GM12878 (cell line): ENCODE data around the gene SQSTM1. TPM values are rescaled to one million over a fixed set of nuclear protein-coding genes. Genes with fewer than 3 reads are reported as not detected.

ENCODE experiments used
- ATF2 ChIP-seq: IDR thresholded peaks from 2 replicates; pipeline ENCODE4 v1.6.1; 2012; ENCODE audit warnings: low read length, inconsistent platforms
- BACH1 ChIP-seq: fragments of 450-650 bp; IDR thresholded peaks from 2 replicates; pipeline ENCODE4 v1.6.1; 2017; ENCODE audit warnings: mild to moderate bottlenecking, borderline replicate concordance
- CHD1 ChIP-seq: IDR thresholded peaks from 2 replicates; pipeline ENCODE4 v1.6.1; 2012; ENCODE audit warnings: low read depth, low read length, improper control_type of control experiment
- CHD2 ChIP-seq: IDR thresholded peaks from 2 replicates; pipeline ENCODE4 v1.6.1; 2011; ENCODE audit warnings: low read depth, low read length, improper control_type of control experiment, borderline replicate concordance
- EZH2 ChIP-seq: IDR thresholded peaks from 2 replicates; pipeline ENCODE4 v1.6.1; 2012; ENCODE audit warnings: low read depth, mild to moderate bottlenecking, control low read depth, inconsistent platforms, low read length, borderline replicate concordance; ENCODE audit not compliant: control insufficient read depth
- FOS ChIP-seq: IDR thresholded peaks from 3 replicates; pipeline ENCODE4 v1.6.1; 2011; ENCODE audit warnings: borderline replicate concordance; ENCODE audit not compliant: insufficient read length; ENCODE audit errors: extremely low read depth
- GABPA ChIP-seq: IDR thresholded peaks from 2 replicates; pipeline ENCODE4 v1.6.1; 2014; ENCODE audit warnings: antibody characterized with exemption, low read depth, mild to moderate bottlenecking, inconsistent platforms
- MYB ChIP-seq: fragments of 150-350 bp; IDR thresholded peaks from 2 replicates; pipeline ENCODE4 v1.6.1; 2014; ENCODE audit warnings: mild to moderate bottlenecking, low read depth, low read length, borderline replicate concordance
- NBN ChIP-seq: fragments of 450-650 bp; IDR thresholded peaks from 2 replicates; pipeline ENCODE4 v1.6.1; 2016
- RBBP5 ChIP-seq: fragments of 200-600 bp; sonication (generic); conservative IDR thresholded peaks from 2 replicates; pipeline ENCODE4 v1.6.1; 2016
- SMARCA5 ChIP-seq: fragments of 450-650 bp; IDR thresholded peaks from 2 replicates; pipeline ENCODE4 v1.6.1; 2017; ENCODE audit warnings: mild to moderate bottlenecking
- STAT3 ChIP-seq: IDR thresholded peaks from 2 replicates; pipeline ENCODE4 v1.6.1; 2011; ENCODE audit warnings: low read depth, low read length, improper control_type of control experiment
- TBL1XR1 ChIP-seq: IDR thresholded peaks from 2 replicates; pipeline ENCODE4 v1.6.1; 2012; ENCODE audit warnings: low read depth, low read length, improper control_type of control experiment
- TCF3 ChIP-seq: IDR thresholded peaks from 2 replicates; pipeline ENCODE4 v1.6.1; 2012; ENCODE audit warnings: low read depth, mild to moderate bottlenecking, low read length, borderline replicate concordance; ENCODE audit not compliant: insufficient read depth
- WRNIP1 ChIP-seq: IDR thresholded peaks from 2 replicates; pipeline ENCODE4 v1.6.1; 2011; ENCODE audit warnings: low read depth, low read length, improper control_type of control experiment, borderline replicate concordance
- polyA plus RNA-seq, 11 experiments: library from polyadenylated mRNA; depleted of rRNA in 4 of 11; unstranded in 6 of 11; stranded (reverse) in 5 of 11; fragments of >200 nt; fragmentation: Nextera tagmentation in 4 of 11; fragmentation: Illumina TruSeq in 1 of 11; extraction: Ambion mirVana in 4 of 11; extraction: Trizol in 1 of 11; gene quantifications; 1 replicate in 1 of 11; 2 replicates in 10 of 11; pipeline versions ENCODE4 v1.2.1 to v1.2.3, GENCODE V29; 2011 to 2016; ENCODE audit warnings: inconsistent platforms in 2 of 11, missing spikeins in 2 of 11, low read depth in 1 of 11
- total RNA-seq, 4 experiments: library from RNA; depleted of rRNA in 3 of 4; stranded (reverse); fragments of >200 nt in 3 of 4; fragmentation: Illumina TruSeq in 1 of 4; extraction: Trizol in 1 of 4; gene quantifications; 2 replicates each; pipeline versions ENCODE4 v1.2.1 to v1.2.3, GENCODE V29; 2013 to 2021
- TF ChIP-seq, protein P1 (sequence below): fragments of 450-650 bp; formaldehyde crosslinking; IDR thresholded peaks from 2 replicates; pipeline ENCODE4 v1.5.0; 2022; ENCODE audit warnings: mild to moderate bottlenecking, missing genetic modification characterization
- TF ChIP-seq, protein P2 (sequence below): IDR thresholded peaks from 2 replicates; pipeline ENCODE4 v1.6.1; 2011; ENCODE audit warnings: low read depth, mild to moderate bottlenecking, low read length, moderate library complexity, borderline replicate concordance; ENCODE audit errors: extremely low read depth
- TF ChIP-seq, protein P3 (sequence below): IDR thresholded peaks from 2 replicates; pipeline ENCODE4 v1.6.1; 2012; ENCODE audit warnings: low read depth, low read length, improper control_type of control experiment
- TF ChIP-seq, protein P4 (sequence below): fragments of 450-650 bp; IDR thresholded peaks from 2 replicates; pipeline ENCODE4 v1.6.1; 2016; ENCODE audit warnings: mild to moderate bottlenecking, moderate library complexity, borderline replicate concordance

The SQSTM1 gene
- total and polyA plus RNA-seq, 10 of the 15 experiments (the other 5 are each of a cell fraction or from before 2014, with no cell fraction given): 6.3 to 138 (median 62.1) TPM

DNA sequence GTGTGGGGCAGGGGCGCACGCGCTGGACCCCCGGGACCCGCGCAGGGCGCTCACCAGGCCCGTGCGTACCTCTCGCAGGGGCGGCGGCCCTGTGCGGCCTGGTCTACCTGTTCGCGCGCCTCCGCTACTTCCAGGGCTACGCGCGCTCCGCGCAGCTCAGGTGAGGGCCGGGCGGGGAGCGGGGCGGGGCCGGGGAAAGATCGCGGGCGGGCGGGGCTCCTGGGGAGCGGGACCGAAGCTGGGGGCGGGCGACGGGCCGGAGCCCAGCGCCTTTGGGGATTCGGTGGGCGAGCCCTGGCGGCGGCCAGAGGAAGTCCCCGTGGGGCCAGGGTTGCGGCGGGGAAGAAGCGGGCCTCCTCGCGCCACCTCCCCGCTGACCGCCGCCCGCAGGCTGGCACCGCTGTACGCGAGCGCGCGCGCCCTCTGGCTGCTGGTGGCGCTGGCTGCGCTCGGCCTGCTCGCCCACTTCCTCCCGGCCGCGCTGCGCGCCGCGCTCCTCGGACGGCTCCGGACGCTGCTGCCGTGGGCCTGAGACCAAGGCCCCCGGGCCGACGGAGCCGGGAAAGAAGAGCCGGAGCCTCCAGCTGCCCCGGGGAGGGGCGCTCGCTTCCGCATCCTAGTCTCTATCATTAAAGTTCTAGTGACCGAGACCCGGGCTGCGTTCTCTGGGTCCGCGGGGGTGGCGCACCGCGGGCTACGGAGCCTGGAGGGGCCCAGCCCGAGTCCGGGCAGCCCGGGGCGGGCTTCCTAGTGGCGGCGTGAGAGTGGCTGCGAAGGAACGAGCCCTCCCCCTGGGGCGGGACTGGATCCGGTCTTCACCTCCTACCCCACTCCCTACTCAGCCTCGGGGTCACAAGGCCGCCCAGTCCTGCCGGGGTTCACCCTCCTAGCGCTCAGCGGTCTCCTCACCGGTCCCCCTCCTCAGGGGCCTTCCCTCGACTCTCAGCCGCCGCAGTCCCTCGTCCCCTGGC is 24.6 kb upstream of the SQSTM1 start (continued):
- TF ChIP-seq CHD1 (peak; percentile 80; the same call in 1 of the 2 replicates), WRNIP1 (no peak), FOS (no peak), EZH2 (no peak), TBL1XR1 (no peak), MYB (0 out of 2 replicates have a peak, but pooled peaks have one; percentile 18), ATF2 (no peak), SMARCA5 (peak; percentile 93), BACH1 (peak; percentile 90), RBBP5 (no peak), STAT3 (no peak), CHD2 (peak; percentile 39; the same call in 1 of the 2 replicates), TCF3 (no peak), GABPA (no peak), NBN (no peak)
- TF ChIP-seq, protein P1, sequence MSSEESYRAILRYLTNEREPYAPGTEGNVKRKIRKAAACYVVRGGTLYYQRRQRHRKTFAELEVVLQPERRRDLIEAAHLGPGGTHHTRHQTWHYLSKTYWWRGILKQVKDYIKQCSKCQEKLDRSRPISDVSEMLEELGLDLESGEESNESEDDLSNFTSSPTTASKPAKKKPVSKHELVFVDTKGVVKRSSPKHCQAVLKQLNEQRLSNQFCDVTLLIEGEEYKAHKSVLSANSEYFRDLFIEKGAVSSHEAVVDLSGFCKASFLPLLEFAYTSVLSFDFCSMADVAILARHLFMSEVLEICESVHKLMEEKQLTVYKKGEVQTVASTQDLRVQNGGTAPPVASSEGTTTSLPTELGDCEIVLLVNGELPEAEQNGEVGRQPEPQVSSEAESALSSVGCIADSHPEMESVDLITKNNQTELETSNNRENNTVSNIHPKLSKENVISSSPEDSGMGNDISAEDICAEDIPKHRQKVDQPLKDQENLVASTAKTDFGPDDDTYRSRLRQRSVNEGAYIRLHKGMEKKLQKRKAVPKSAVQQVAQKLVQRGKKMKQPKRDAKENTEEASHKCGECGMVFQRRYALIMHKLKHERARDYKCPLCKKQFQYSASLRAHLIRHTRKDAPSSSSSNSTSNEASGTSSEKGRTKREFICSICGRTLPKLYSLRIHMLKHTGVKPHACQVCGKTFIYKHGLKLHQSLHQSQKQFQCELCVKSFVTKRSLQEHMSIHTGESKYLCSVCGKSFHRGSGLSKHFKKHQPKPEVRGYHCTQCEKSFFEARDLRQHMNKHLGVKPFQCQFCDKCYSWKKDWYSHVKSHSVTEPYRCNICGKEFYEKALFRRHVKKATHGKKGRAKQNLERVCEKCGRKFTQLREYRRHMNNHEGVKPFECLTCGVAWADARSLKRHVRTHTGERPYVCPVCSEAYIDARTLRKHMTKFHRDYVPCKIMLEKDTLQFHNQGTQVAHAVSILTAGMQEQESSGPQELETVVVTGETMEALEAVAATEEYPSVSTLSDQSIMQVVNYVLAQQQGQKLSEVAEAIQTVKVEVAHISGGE: no peak
- TF ChIP-seq, protein P2, sequence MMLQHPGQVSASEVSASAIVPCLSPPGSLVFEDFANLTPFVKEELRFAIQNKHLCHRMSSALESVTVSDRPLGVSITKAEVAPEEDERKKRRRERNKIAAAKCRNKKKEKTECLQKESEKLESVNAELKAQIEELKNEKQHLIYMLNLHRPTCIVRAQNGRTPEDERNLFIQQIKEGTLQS: no peak
- TF ChIP-seq, protein P3, sequence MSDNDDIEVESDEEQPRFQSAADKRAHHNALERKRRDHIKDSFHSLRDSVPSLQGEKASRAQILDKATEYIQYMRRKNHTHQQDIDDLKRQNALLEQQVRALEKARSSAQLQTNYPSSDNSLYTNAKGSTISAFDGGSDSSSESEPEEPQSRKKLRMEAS: peak; percentile 58; the same call in 1 of the 2 replicates
- TF ChIP-seq, protein P4, sequence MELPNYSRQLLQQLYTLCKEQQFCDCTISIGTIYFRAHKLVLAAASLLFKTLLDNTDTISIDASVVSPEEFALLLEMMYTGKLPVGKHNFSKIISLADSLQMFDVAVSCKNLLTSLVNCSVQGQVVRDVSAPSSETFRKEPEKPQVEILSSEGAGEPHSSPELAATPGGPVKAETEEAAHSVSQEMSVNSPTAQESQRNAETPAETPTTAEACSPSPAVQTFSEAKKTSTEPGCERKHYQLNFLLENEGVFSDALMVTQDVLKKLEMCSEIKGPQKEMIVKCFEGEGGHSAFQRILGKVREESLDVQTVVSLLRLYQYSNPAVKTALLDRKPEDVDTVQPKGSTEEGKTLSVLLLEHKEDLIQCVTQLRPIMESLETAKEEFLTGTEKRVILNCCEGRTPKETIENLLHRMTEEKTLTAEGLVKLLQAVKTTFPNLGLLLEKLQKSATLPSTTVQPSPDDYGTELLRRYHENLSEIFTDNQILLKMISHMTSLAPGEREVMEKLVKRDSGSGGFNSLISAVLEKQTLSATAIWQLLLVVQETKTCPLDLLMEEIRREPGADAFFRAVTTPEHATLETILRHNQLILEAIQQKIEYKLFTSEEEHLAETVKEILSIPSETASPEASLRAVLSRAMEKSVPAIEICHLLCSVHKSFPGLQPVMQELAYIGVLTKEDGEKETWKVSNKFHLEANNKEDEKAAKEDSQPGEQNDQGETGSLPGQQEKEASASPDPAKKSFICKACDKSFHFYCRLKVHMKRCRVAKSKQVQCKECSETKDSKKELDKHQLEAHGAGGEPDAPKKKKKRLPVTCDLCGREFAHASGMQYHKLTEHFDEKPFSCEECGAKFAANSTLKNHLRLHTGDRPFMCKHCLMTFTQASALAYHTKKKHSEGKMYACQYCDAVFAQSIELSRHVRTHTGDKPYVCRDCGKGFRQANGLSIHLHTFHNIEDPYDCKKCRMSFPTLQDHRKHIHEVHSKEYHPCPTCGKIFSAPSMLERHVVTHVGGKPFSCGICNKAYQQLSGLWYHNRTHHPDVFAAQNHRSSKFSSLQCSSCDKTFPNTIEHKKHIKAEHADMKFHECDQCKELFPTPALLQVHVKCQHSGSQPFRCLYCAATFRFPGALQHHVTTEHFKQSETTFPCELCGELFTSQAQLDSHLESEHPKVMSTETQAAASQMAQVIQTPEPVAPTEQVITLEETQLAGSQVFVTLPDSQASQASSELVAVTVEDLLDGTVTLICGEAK: no peak
